MM.1S (cell line): ENCODE data around the gene LCP1.

Experiments
- DNase-seq: peaks from one replicate; pipeline ENCODE4 v3.0.0-alpha.2; 2015
- H2AFZ ChIP-seq: fragments of 300-600 bp; sonication (generic); 2 replicates; pipeline ENCODE4 v1.6.0; 2016; ENCODE audit warnings: antibody characterized with exemption, low read length
- H3F3A ChIP-seq: fragments of 300-600 bp; sonication (generic); 2 replicates; pipeline ENCODE4 v1.6.1; 2016; ENCODE audit warnings: mild to moderate bottlenecking, antibody characterized with exemption, low read length, moderate library complexity, mixed read lengths; ENCODE audit not compliant: insufficient read depth
- H3K27ac ChIP-seq: fragments of 300-600 bp; sonication (generic); 2 replicates; pipeline ENCODE4 v1.5.1; 2016; ENCODE audit warnings: mild to moderate bottlenecking, low read length
- H3K27me3 ChIP-seq: fragments of 300-600 bp; sonication (generic); replicated peaks from 2 replicates; pipeline ENCODE4 v1.6.0; 2016; ENCODE audit warnings: low read length; ENCODE audit not compliant: insufficient read depth
- H3K36me3 ChIP-seq: fragments of 300-600 bp; sonication (generic); replicated peaks from 2 replicates; pipeline ENCODE4 v1.6.1; 2016; ENCODE audit warnings: mild to moderate bottlenecking, low read length, mixed read lengths; ENCODE audit not compliant: insufficient read depth
- H3K4me1 ChIP-seq: fragments of 300-600 bp; sonication (generic); 2 replicates; pipeline ENCODE4 v1.6.1; 2016; ENCODE audit warnings: low read length, mixed read lengths
- H3K4me2 ChIP-seq: fragments of 300-600 bp; sonication (generic); 2 replicates; pipeline ENCODE4 v1.6.0; 2016; ENCODE audit warnings: low read depth, low read length
- H3K4me3 ChIP-seq: fragments of 300-600 bp; sonication (generic); 2 replicates; pipeline ENCODE4 v1.5.1; 2016; ENCODE audit warnings: low read length, mixed read lengths
- H3K79me2 ChIP-seq: fragments of 300-600 bp; sonication (generic); 2 replicates; pipeline ENCODE4 v1.6.1; 2016; ENCODE audit warnings: mixed run types, low read length, mixed read lengths
- H3K9ac ChIP-seq: fragments of 300-600 bp; sonication (generic); 2 replicates; pipeline ENCODE4 v1.6.1; 2016; ENCODE audit warnings: low read length, mixed read lengths
- H3K9me2 ChIP-seq: fragments of 300-600 bp; sonication (generic); replicated peaks from 2 replicates; pipeline ENCODE4 v1.6.1; 2016; ENCODE audit warnings: mild to moderate bottlenecking, low read length, mixed read lengths; ENCODE audit not compliant: insufficient read depth
- H3K9me3 ChIP-seq: fragments of 300-600 bp; sonication (generic); replicated peaks from 2 replicates; pipeline ENCODE4 v1.6.1; 2016; ENCODE audit warnings: mild to moderate bottlenecking, low read length, mixed read lengths; ENCODE audit not compliant: insufficient read depth
- H4K20me1 ChIP-seq: fragments of 300-600 bp; sonication (generic); 2 replicates; pipeline ENCODE4 v1.6.1; 2016; ENCODE audit warnings: mild to moderate bottlenecking, low read length, moderate library complexity, mixed read lengths; ENCODE audit not compliant: insufficient read depth
- CTCF ChIP-seq: fragments of 300-600 bp; sonication (generic); IDR thresholded peaks from 2 replicates; pipeline ENCODE4 v1.5.1; 2016; ENCODE audit warnings: antibody characterized with exemption, low read length, mixed read lengths
- EZH2 ChIP-seq: fragments of 300-600 bp; sonication (generic); optimal IDR thresholded peaks from 2 replicates; pipeline ENCODE3; 2017; ENCODE audit warnings: low read depth, mild to moderate bottlenecking, antibody characterized with exemption, low read length, mixed read lengths
- EZH2phosphoT487 ChIP-seq: fragments of 300-600 bp; sonication (generic); IDR thresholded peaks from 2 replicates; pipeline ENCODE4 v1.6.1; 2018; ENCODE audit warnings: antibody characterized with exemption, low read length

Gene LCP1

GRCh38 chr13:46077265-46077664 is 104.7 kb downstream of the LCP1 start:
- Histone ChIP-seq H3K36me3 (no peaks in the 10 kb centered on the region), H3K4me2 (no peak overlapping the region), H3K27me3 (no peaks in the 10 kb centered on the region), H3K4me1 (no peaks in the 10 kb centered on the region), H3K9me3 (no peaks in the 10 kb centered on the region), H2AFZ (no peak overlapping the region), H3K9ac (no peak overlapping the region), H3K9me2 (no peaks in the 10 kb centered on the region), H3F3A (no peaks in the 10 kb centered on the region), H3K4me3 (no peak overlapping the region), H4K20me1 (no peaks in the 10 kb centered on the region), H3K79me2 (no peaks in the 10 kb centered on the region), H3K27ac (no peak overlapping the region)
- TF ChIP-seq EZH2 (no peak), EZH2phosphoT487 (no peak), CTCF (no peak)
- DNase-seq: no peak

GRCh38 chr13:46076827-46077226 is 105.2 kb downstream of the LCP1 start:
- no peak overlapping the region for H2AFZ ChIP-seq

More at GRCh38 chr13:46076827-46077226, 105.2 kb downstream of the LCP1 start:
- DNase-seq: no peak
- H3K79me2 ChIP-seq: no peaks in the 10 kb centered on the region
- no peaks in the 10 kb centered on the region for H3K36me3 ChIP-seq
- H3K4me3 ChIP-seq: no peak overlapping the region
- no peaks in the 10 kb centered on the region for H3K9me2 ChIP-seq
- H4K20me1 ChIP-seq: no peaks in the 10 kb centered on the region
- H3K9ac ChIP-seq: no peak overlapping the region
- no peaks in the 10 kb centered on the region for H3K27me3 ChIP-seq
- no peaks in the 10 kb centered on the region for H3K4me1 ChIP-seq
- TF ChIP-seq EZH2 (no peak), CTCF (no peak)
- H3F3A ChIP-seq: no peaks in the 10 kb centered on the region
- no peak overlapping the region for H3K27ac ChIP-seq
- no peak overlapping the region for H3K4me2 ChIP-seq
- H3K9me3 ChIP-seq: no peaks in the 10 kb centered on the region
